Measurements from ENCODE around the gene HS6ST3. TPM values are rescaled to one million over a fixed set of nuclear protein-coding genes. Genes with fewer than 3 reads are reported as not detected.
A peak's percentile ranks its signal among the peaks of the same experiment; 100 is the strongest.

Gene HS6ST3
- total and polyA plus RNA-seq, 2 of the 13 experiments (the other 11 are each of a cell fraction or from before 2014, with no cell fraction given) = not detected

DNA sequence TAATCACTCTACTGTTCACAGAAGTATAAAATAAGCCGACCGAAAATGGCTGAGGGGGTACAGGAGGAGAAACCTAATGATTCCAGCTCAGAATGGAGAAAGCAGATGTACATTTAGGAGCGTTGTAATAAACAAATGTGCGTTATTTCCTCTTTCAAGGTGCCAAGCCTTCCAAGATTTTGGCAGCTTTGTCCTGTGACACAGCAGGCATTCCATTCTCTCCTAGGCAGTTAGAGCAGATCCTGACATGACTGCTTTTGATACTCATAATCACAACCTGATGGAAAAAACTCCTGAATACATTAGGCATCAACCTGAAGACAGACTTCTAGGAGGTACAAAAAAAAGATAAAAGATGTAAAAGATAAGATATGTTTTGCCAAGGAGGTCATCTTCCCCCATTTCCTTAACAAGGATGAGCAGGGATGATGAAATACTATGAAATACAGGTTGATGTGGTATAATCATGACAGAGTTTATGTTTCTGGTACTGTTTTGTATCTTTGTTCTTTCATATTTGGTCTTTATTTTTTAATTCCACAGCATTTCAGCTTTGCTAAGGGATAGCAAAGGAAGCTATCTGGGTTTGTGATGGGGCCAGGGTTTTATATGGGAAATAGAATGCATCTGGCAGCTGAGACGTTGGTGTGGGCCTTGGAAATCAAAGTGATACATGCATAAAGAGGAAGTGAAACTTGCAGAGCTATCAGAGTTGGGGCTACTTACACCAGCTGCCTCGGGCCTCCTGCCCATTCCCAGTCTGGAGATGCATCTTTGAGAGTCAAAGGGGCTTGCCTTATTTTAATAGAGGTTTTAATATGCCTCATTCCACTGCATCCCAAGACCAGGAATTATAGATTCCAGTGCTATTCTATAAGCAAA is 681.8 kb downstream of the HS6ST3 start:
- TF ChIP-seq ZBTB42 (CRISPR knock-in tag; IDR thresholded peaks at IDR 0.05) (no peak), ZNF124 (CRISPR knock-in tag; IDR thresholded peaks at IDR 0.05) (no peak), GPBP1L1 (CRISPR knock-in tag; IDR thresholded peaks at IDR 0.05) (no peak), ATF7 (IDR thresholded peaks at IDR 0.05) (0 out of 2 replicates have a peak, but pooled peaks have one; percentile 8), ATF7 (CRISPR knock-in tag; IDR thresholded peaks at IDR 0.05) (no peak), ZNF644 (CRISPR knock-in tag; IDR thresholded peaks at IDR 0.05; ENCODE audit: low read depth) (no peak), ZZZ3 (CRISPR knock-in tag; IDR thresholded peaks at IDR 0.05; ENCODE audit: borderline replicate concordance) (no peak), NCOR1 (IDR thresholded peaks at IDR 0.05; ENCODE audit: borderline replicate concordance, low read length) (no peak), SRSF9 (IDR thresholded peaks at IDR 0.05; ENCODE audit: borderline replicate concordance, insufficient read depth, low read depth, low read length, poor library complexity, severe bottlenecking) (no peak), ZFY (CRISPR knock-in tag; IDR thresholded peaks at IDR 0.05) (no peak)
- Histone ChIP-seq H3K4me3 (replicated peaks in 1 of 3; ENCODE audit: insufficient read depth in 1 of 3, low read depth in 2 of 3, low read length in 3 of 3) (no peak overlapping the region), H3K79me2 (ENCODE audit: insufficient read depth, low read length) (no peaks in the 10 kb centered on the region), H3K36me3 (replicated peaks in 1 of 2; ENCODE audit: control insufficient read depth in 1 of 2, insufficient read depth in 2 of 2, low read length in 2 of 2) (no peaks in the 10 kb centered on the region), H3K9me3 (ENCODE audit: low read length) (no peaks in the 10 kb centered on the region), H2AFZ (ENCODE audit: low read length) (no peak overlapping the region), H3K27ac (ENCODE audit: extremely low read length, insufficient read depth, low read length) (no peak overlapping the region), H4K20me1 (ENCODE audit: insufficient read depth, low read length) (no peaks in the 10 kb centered on the region), H3K4me1 (ENCODE audit: insufficient read depth, low read length) (no peaks in the 10 kb centered on the region), H3K4me2 (ENCODE audit: low read depth, low read length) (no peak overlapping the region), H3K27me3 (ENCODE audit: control insufficient read depth in 1 of 2, insufficient read depth in 2 of 2, low read length in 2 of 2) (no peaks in the 10 kb centered on the region), H3K9ac (ENCODE audit: insufficient read depth, low read depth, low read length) (no peak overlapping the region)
- no TSS peak for BruUV-seq (replicated peaks)
- ChIA-PET POLR2A (no interaction called here), CTCF (ENCODE audit: low intra/inter-chr PET ratio, low total read pairs) (no interaction called here)
- ATAC-seq (no peak), FAIRE-seq (no peak), DNase-seq (ENCODE audit: low spot score) (no peak)
- WGBS (ENCODE audit: low lambda C conversion rate) = 14% methylated on average over 6 of the region's 6 CpGs
- in situ Hi-C loops (cut with HindIII; ENCODE audit: extremely low pct_ligation_motif_present, low pct_unique_long_range_greater_than_20kb) (no loop called here), intact Hi-C loops (cut with micrococcal nuclease; ENCODE audit: unreplicated experiment) (no loop called here)
